ENCODE measurements around the gene KCNG2. TPM values are rescaled to one million over a fixed set of nuclear protein-coding genes. Genes with fewer than 3 reads are reported as not detected.
A peak's percentile ranks its signal among the peaks of the same experiment; 100 is the strongest.

KCNG2 gene
- total and polyA plus RNA-seq, 12 donors = 0.16 to 0.79 (median 0.24) TPM; not detected in 7

DNA sequence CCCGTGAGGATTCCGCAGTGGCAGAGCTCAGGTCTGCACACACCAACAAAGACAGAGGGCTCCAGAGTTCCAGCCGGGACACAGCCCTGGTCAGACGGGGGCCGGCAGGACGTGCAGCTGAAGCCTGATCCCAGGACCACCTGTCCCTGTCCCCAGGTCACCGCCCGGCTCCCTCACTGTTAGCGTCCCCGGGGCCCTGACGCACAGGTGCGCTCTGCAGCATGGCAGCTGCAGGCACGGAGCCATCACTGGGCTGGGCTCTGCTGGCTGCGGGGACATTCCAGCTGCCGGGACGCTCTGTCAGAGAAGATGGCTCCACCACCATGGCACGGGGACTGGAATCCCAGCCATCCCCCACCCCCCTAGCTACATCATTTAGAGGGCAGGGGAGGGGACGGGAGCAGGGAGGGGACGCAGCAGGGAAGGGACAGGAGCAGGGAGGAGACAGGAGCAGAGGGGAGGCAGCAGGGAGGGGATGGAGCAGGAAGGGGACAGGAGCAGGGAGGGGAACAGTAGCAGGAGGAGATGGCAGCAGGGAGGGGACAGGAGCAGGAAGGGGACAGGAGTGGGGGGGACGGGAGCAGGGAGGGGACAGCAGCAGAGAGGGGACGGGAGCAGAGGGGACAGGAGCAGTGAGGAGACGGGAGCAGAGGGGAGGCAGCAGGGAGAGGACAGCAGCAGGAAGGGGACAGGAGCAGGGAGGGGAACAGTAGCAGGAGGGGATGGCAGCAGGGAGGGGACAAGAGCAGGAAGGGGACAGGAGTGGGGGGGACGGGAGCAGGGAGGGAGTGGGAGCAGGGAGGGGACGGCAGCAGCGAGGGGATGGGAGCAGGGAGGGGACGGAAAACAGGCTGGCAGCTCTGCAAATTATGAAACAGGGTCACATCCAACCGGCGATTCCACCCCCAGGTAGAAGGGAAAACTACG, 113.9 kb downstream of the KCNG2 start:
- TF ChIP-seq, protein P1, sequence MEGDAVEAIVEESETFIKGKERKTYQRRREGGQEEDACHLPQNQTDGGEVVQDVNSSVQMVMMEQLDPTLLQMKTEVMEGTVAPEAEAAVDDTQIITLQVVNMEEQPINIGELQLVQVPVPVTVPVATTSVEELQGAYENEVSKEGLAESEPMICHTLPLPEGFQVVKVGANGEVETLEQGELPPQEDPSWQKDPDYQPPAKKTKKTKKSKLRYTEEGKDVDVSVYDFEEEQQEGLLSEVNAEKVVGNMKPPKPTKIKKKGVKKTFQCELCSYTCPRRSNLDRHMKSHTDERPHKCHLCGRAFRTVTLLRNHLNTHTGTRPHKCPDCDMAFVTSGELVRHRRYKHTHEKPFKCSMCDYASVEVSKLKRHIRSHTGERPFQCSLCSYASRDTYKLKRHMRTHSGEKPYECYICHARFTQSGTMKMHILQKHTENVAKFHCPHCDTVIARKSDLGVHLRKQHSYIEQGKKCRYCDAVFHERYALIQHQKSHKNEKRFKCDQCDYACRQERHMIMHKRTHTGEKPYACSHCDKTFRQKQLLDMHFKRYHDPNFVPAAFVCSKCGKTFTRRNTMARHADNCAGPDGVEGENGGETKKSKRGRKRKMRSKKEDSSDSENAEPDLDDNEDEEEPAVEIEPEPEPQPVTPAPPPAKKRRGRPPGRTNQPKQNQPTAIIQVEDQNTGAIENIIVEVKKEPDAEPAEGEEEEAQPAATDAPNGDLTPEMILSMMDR (IDR thresholded peaks at IDR 0.05) = no peak
- Histone ChIP-seq H3K4me1 (peaks cover 0 to 9% (median 0%) of the 10 kb centered on the region in 9 donors), H3K27ac (no peak overlapping the region), H3K9me3 (no peaks in the 10 kb centered on the region), H3K4me3 (no peak overlapping the region), H3K27me3 (no peaks in the 10 kb centered on the region), H3K36me3 (peaks cover 0 to 55% (median 12%) of the 10 kb centered on the region in 9 donors)
- WGBS, 2 donors = 84 to 89% methylated on average over 27 to 29 of the region's 29 CpGs
- DNase-seq (no peak), ATAC-seq (peak in 3 of 8 donors; percentile 15 to 24 (median 16))
- intact Hi-C loops (cut with DNase I) = no loop called here

DNA sequence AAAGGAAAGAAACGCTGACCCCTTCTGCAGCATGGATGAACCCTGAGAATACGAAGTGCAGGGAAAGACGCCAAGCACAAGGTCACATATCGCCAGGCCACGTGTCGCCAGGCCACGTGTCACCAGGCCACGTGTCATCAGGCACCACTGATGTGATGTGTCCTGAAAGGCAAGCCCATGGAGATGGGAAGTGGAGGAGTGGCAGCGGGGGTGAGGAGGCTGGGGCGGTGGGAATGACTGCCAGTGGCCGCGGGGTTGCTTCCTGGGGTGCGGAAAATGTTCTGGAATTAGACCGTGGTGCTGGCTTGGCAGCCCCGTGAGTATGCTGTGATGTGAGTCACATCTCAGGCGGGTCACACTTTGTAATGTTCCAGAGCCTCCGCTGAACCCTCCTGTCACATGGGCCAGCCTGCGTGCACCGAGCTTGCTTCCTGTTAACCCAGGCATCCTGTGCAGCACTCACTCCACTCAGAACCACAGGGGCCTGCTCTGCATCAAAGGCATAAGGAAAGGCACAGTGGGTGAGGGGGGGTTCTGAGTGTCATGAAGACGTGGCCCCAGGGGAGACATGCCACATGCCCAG, 114.8 kb downstream of the KCNG2 start:
- Histone ChIP-seq H3K36me3 (peaks cover 0 to 59% (median 17%) of the 10 kb centered on the region in 9 donors), H3K4me1 (peaks cover 0 to 9% (median 0%) of the 10 kb centered on the region in 9 donors), H3K9me3 (no peaks in the 10 kb centered on the region), H3K4me3 (no peak overlapping the region), H3K27ac (no peak overlapping the region), H3K27me3 (no peaks in the 10 kb centered on the region)
- DNase-seq (no peak), ATAC-seq (peak in 6 of 8 donors; percentile 13 to 61 (median 40))
- 80 to 83% methylated on average over 20 of the region's 20 CpGs for WGBS, 2 donors
- TF ChIP-seq, protein P1 (IDR thresholded peaks at IDR 0.05) = no peak
- intact Hi-C loops (cut with DNase I) = no loop called here

DNA sequence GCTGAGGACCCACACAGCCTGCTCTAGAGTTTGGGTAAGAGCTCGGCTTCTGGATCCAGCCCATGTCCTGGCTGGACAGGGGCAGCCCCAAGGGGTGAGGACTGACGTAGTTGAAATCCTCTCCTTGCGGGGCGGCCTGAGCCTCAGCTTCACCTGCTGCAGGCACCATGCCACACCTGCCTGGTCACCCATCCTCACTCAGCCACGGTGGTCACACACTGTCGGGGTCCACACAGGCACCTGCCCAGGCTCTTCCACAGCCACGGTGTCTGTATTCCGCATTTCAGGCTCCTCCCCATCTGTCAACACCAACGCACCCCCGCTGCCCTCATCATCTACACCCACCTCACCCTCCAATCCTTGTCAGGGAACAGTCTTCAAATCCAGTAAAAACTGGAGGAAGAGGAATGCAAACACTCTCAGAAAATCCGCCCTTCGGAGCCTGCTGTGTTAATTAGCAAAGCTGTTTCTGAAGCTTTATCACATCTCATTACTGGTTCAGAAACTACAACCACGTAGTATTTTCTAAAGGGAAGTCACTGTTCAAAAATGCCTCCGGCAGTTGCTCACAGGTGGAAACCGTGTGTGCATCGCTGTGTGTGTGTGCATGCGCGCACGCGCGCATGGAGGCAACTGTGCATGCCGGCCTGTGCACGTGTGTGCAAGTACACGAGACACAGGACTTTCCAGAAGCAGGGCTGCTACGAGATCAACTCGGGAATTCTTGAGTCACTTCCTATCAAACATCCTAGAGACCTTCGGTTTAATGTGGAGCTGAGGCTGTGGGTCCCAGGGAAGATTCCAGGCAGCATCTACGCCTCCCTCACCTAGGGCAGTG, 115.5 kb downstream of the KCNG2 start:
- 87 to 91% methylated on average over 28 of the region's 28 CpGs for WGBS, 2 donors
- Histone ChIP-seq H3K4me3 (no peak overlapping the region), H3K36me3 (peaks cover 0 to 62% (median 19%) of the 10 kb centered on the region in 9 donors), H3K27ac (no peak overlapping the region), H3K9me3 (no peaks in the 10 kb centered on the region), H3K4me1 (peaks cover 0 to 9% (median 0%) of the 10 kb centered on the region in 9 donors), H3K27me3 (no peaks in the 10 kb centered on the region)
- DNase-seq (no peak), ATAC-seq (no peak)
- intact Hi-C loops (cut with DNase I) = no loop called here
- TF ChIP-seq, protein P1 (IDR thresholded peaks at IDR 0.05) = no peak

DNA sequence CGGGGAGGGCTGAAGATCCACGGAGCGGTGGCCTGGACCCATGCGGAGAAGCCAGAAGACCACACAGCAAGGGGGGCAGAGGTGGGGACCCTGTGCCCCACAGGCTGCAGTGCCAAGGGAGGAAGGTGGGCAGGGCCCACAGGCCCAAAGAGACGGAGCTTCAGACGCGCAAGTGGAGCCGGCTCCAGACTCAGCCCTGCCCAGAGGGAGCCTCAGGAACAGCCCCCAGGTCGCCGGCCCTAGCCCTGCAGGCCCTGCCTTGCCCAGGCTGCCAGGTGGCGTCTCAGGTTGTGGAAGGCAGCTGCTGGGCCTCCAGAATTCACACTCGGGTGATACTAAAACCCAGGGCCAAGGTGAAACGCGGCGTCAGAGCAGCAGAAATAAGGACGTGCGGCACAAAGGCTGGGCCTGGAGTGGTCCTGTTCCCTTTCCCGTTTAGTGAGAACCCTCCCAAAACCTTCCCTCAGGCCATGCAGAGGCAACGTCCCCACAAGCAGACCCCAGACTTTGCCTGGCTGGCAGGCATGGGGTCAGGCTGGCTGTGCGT, 116.9 kb downstream of the KCNG2 start:
- no peak for DNase-seq

More for the DNA sequence above, 116.9 kb downstream of the KCNG2 start:
- Histone ChIP-seq H3K4me1 (peaks cover 0 to 9% (median 0%) of the 10 kb centered on the region in 9 donors), H3K4me3 (no peak overlapping the region), H3K27me3 (no peaks in the 10 kb centered on the region), H3K36me3 (peaks cover 0 to 66% (median 20%) of the 10 kb centered on the region in 9 donors), H3K27ac (no peak overlapping the region), H3K9me3 (no peaks in the 10 kb centered on the region)
- TF ChIP-seq, protein P1 (IDR thresholded peaks at IDR 0.05) = no peak
- 92% methylated on average over 20 of the region's 20 CpGs for WGBS, 2 donors
- ATAC-seq = no peak
- intact Hi-C loops (cut with DNase I) = no loop called here
